H1 (cell line): ENCODE results near the gene ACADVL. TPM values are rescaled to one million over a fixed set of nuclear protein-coding genes. Genes with fewer than 3 reads are reported as not detected.

Experiments used
- CTCF ChIA-PET: fragments of 300-600 bp; sonication (Branson Sonifier 250); formaldehyde crosslinking; loops from one replicate; lab custom pipeline; 2021; ENCODE audit not compliant: partially characterized antibody; lab: Charles Lee
- POLR2A ChIA-PET: fragments of 300-600 bp; sonication (Branson Sonifier 250); formaldehyde crosslinking; loops from one replicate; lab custom pipeline; 2021; ENCODE audit warnings: inconsistent platforms; ENCODE audit not compliant: partially characterized antibody; lab: Charles Lee
- DNase-seq, 2 experiments: peaks; one replicate each; pipeline versions ENCODE4 v3.0.0 to v3.0.0-alpha.2; 2010 to 2022; ENCODE audit warnings: low spot score in 2 of 2, low read depth in 1 of 2, mixed read lengths in 1 of 2
- FAIRE-seq: peaks from 2 replicates; lab custom pipeline; 2011; peaks lifted over from hg19 to GRCh38; lab: Jason Lieb, UNC
- H2AFZ ChIP-seq: 2 replicates; pipeline ENCODE4 v1.8.1; 2012; ENCODE audit warnings: low read length, inconsistent platforms
- H2AK5ac ChIP-seq: 2 replicates; pipeline ENCODE4 v1.6.1; 2013; ENCODE audit warnings: low read depth, low read length
- H2BK120ac ChIP-seq: replicated peaks from 2 replicates; pipeline ENCODE3; 2013; ENCODE audit warnings: low read depth, low read length, inconsistent platforms
- H2BK12ac ChIP-seq: 2 replicates; pipeline ENCODE4 v1.6.1; 2013; ENCODE audit warnings: low read depth, low read length
- H2BK15ac ChIP-seq: 2 replicates; pipeline ENCODE4 v1.6.1; 2013; ENCODE audit warnings: low read length
- H2BK20ac ChIP-seq: 2 replicates; pipeline ENCODE4 v1.6.1; 2013; ENCODE audit warnings: low read length
- H2BK5ac ChIP-seq: 2 replicates; pipeline ENCODE4 v1.6.1; 2013; ENCODE audit warnings: low read depth, low read length
- H3K14ac ChIP-seq: 2 replicates; pipeline ENCODE4 v1.6.1; 2013; ENCODE audit warnings: inconsistent platforms; ENCODE audit not compliant: insufficient read length
- H3K18ac ChIP-seq: 2 replicates; pipeline ENCODE4 v1.6.1; 2013; ENCODE audit warnings: low read length; ENCODE audit errors: extremely low read depth
- H3K23ac ChIP-seq: 2 replicates; pipeline ENCODE4 v1.6.1; 2013; ENCODE audit warnings: inconsistent platforms; ENCODE audit not compliant: insufficient read length
- H3K23me2 ChIP-seq: 2 replicates; pipeline ENCODE4 v1.6.1; 2013; ENCODE audit warnings: low read depth, low read length
- H3K27ac ChIP-seq: 2 replicates; pipeline ENCODE4 v1.6.1; 2011; ENCODE audit warnings: low read depth, low read length, inconsistent platforms
- H3K27me3 ChIP-seq, 4 experiments: replicated peaks in 1 of 4; 1 replicate in 1 of 4; 2 replicates in 3 of 4; pipeline versions ENCODE4 v1.6.1 to v1.8.1; 2011 to 2013; ENCODE audit warnings: low read length in 3 of 4, mild to moderate bottlenecking in 3 of 4, inconsistent platforms in 2 of 4, mixed read lengths in 2 of 4, moderate library complexity in 1 of 4; ENCODE audit not compliant: control insufficient read depth in 3 of 4, insufficient read depth in 3 of 4; ENCODE audit errors: extremely low read depth in 1 of 4
- H3K36me3 ChIP-seq, 4 experiments: 2 replicates each; pipeline versions ENCODE4 v1.6.1 to v1.8.1; 2011 to 2013; ENCODE audit warnings: mild to moderate bottlenecking in 4 of 4, low read length in 3 of 4, moderate library complexity in 2 of 4, control low read depth in 1 of 4, inconsistent platforms in 1 of 4; ENCODE audit not compliant: insufficient read depth in 4 of 4, control insufficient read depth in 2 of 4
- H3K4ac ChIP-seq: replicated peaks from 2 replicates; pipeline ENCODE3; 2013; ENCODE audit warnings: low read length, low read depth, mixed read lengths, inconsistent platforms; ENCODE audit not compliant: insufficient read length
- H3K4me1 ChIP-seq, 4 experiments: replicated peaks in 1 of 4; 1 replicate in 1 of 4; 2 replicates in 3 of 4; pipeline versions ENCODE4 v1.6.1 to v1.8.1; 2011 to 2013; ENCODE audit warnings: low read length in 3 of 4, inconsistent platforms in 2 of 4, mixed read lengths in 1 of 4; ENCODE audit not compliant: insufficient read depth in 4 of 4, control insufficient read depth in 3 of 4
- H3K4me2 ChIP-seq, 2 experiments: 2 replicates each; pipeline versions ENCODE4 v1.6.1 to v1.8.1; 2011 to 2013; ENCODE audit warnings: low read depth in 2 of 2, low read length in 2 of 2, control low read depth in 1 of 2, inconsistent platforms in 1 of 2, mild to moderate bottlenecking in 1 of 2; ENCODE audit not compliant: insufficient read depth in 1 of 2
- H3K4me3 ChIP-seq, 4 experiments: fragments of 200-600, 300-600 bp in 1 of 4; sonication (generic), shearing (Covaris generic), sonication (Bioruptor Twin) in 1 of 4; 2 replicates each; pipeline versions ENCODE4 v1.5.1 to v1.8.1; 2011 to 2016; ENCODE audit warnings: low read length in 4 of 4, low read depth in 3 of 4, control low read depth in 2 of 4, inconsistent platforms in 2 of 4, mild to moderate bottlenecking in 2 of 4, mixed read lengths in 1 of 4, moderate library complexity in 1 of 4; ENCODE audit not compliant: insufficient read depth in 2 of 4; ENCODE audit errors: extremely low read depth in 1 of 4
- H3K56ac ChIP-seq: replicated peaks from 2 replicates; pipeline ENCODE3; 2013; ENCODE audit warnings: low read depth, mild to moderate bottlenecking, mixed read lengths, low read length, inconsistent platforms; ENCODE audit not compliant: insufficient read length
- H3K79me1 ChIP-seq: 2 replicates; pipeline ENCODE4 v1.6.1; 2013; ENCODE audit warnings: low read depth, low read length, control low read depth
- H3K79me2 ChIP-seq, 2 experiments: 2 replicates each; pipeline versions ENCODE4 v1.6.1 to v1.8.1; 2012 to 2013; ENCODE audit warnings: low read length in 2 of 2, mild to moderate bottlenecking in 2 of 2, inconsistent platforms in 1 of 2; ENCODE audit not compliant: insufficient read depth in 2 of 2, control insufficient read depth in 1 of 2
- H3K9ac ChIP-seq, 4 experiments: replicated peaks in 1 of 4; 1 replicate in 1 of 4; 2 replicates in 3 of 4; pipeline versions ENCODE4 v1.6.1 to v1.8.1; 2011 to 2013; ENCODE audit warnings: low read depth in 3 of 4, low read length in 3 of 4, control low read depth in 2 of 4, mild to moderate bottlenecking in 2 of 4, moderate library complexity in 2 of 4, inconsistent platforms in 1 of 4; ENCODE audit errors: extremely low read depth in 1 of 4
- H3K9me3 ChIP-seq, 2 experiments: 2 replicates each; pipeline versions ENCODE4 v1.6.1 to v1.8.1; 2012 to 2013; ENCODE audit warnings: mild to moderate bottlenecking in 2 of 2, moderate library complexity in 2 of 2, control low read depth in 1 of 2, inconsistent platforms in 1 of 2, low read depth in 1 of 2, low read length in 1 of 2, mixed read lengths in 1 of 2; ENCODE audit not compliant: insufficient read depth in 2 of 2
- H4K20me1 ChIP-seq, 2 experiments: replicated peaks in 1 of 2; 2 replicates each; pipeline versions ENCODE3 to v1.8.1; 2011 to 2013; ENCODE audit warnings: inconsistent platforms in 2 of 2, low read length in 2 of 2, mild to moderate bottlenecking in 1 of 2; ENCODE audit not compliant: insufficient read depth in 2 of 2, control insufficient read depth in 1 of 2
- H4K5ac ChIP-seq: 2 replicates; pipeline ENCODE4 v1.6.1; 2013; ENCODE audit warnings: low read length, low read depth, mixed read lengths, inconsistent platforms; ENCODE audit not compliant: insufficient read length
- H4K8ac ChIP-seq: 2 replicates; pipeline ENCODE4 v1.8.0; 2013; ENCODE audit warnings: mild to moderate bottlenecking, moderate library complexity, low read length, inconsistent platforms; ENCODE audit not compliant: insufficient read depth; ENCODE audit errors: extremely low read depth
- H4K91ac ChIP-seq: replicated peaks from 2 replicates; pipeline ENCODE3; 2013; ENCODE audit warnings: low read length, mixed read lengths, inconsistent platforms; ENCODE audit not compliant: insufficient read length
- BACH1 ChIP-seq: IDR thresholded peaks from 2 replicates; pipeline ENCODE4 v1.6.1; 2012; ENCODE audit warnings: low read length, improper control_type of control experiment
- BRCA1 ChIP-seq: IDR thresholded peaks from 2 replicates; pipeline ENCODE4 v1.6.1; 2012; ENCODE audit warnings: low read depth, low read length, improper control_type of control experiment
- CEBPB ChIP-seq: IDR thresholded peaks from 2 replicates; pipeline ENCODE4 v1.6.1; 2012; ENCODE audit warnings: low read depth, low read length
- EGR1 ChIP-seq: IDR thresholded peaks from 2 replicates; pipeline ENCODE4 v1.6.1; 2011; ENCODE audit warnings: low read depth, low read length, borderline replicate concordance
- FOSL1 ChIP-seq: IDR thresholded peaks from 2 replicates; pipeline ENCODE4 v1.6.1; 2011; ENCODE audit warnings: mild to moderate bottlenecking, low read depth, low read length, moderate library complexity; ENCODE audit not compliant: insufficient read depth
- HDAC2 ChIP-seq, 2 experiments: fragments of 300-600 bp in 1 of 2; sonication (generic) in 1 of 2; IDR thresholded peaks; 2 replicates each; pipeline ENCODE4 v1.6.1; 2011 to 2012; ENCODE audit warnings: low read depth in 2 of 2, low read length in 2 of 2, mild to moderate bottlenecking in 2 of 2, moderate library complexity in 2 of 2, borderline replicate concordance in 1 of 2, inconsistent platforms in 1 of 2
- MAX ChIP-seq: IDR thresholded peaks from 2 replicates; pipeline ENCODE4 v1.6.1; 2012; ENCODE audit warnings: inconsistent platforms
- SP1 ChIP-seq: IDR thresholded peaks from 2 replicates; pipeline ENCODE4 v1.6.1; 2011; ENCODE audit warnings: low read depth, low read length
- SP2 ChIP-seq: IDR thresholded peaks from 2 replicates; pipeline ENCODE4 v1.6.1; 2012; ENCODE audit warnings: mild to moderate bottlenecking, low read length, inconsistent platforms
- SUZ12 ChIP-seq: fragments of 200-600 bp; sonication (generic); IDR thresholded peaks from 2 replicates; pipeline ENCODE4 v1.6.1; 2012; ENCODE audit warnings: mild to moderate bottlenecking, inconsistent platforms, low read length, moderate library complexity, mixed read lengths
- TAF1 ChIP-seq: IDR thresholded peaks from 2 replicates; pipeline ENCODE4 v1.6.1; 2011; ENCODE audit warnings: mild to moderate bottlenecking, low read depth, low read length
- WGBS, 2 experiments: shearing (Covaris generic) in 1 of 2; methylation state at CpG; one replicate each; pipeline versions ENCODE4 v1.1.6 to v1.1.7; 2013 to 2015; ENCODE audit warnings: low lambda C conversion rate in 2 of 2, mixed read lengths in 2 of 2, inconsistent platforms in 1 of 2, low coverage in 1 of 2, missing lambda C conversion rate in 1 of 2; ENCODE audit not compliant: insufficient replicate concordance in 2 of 2, insufficient coverage in 1 of 2, insufficient read length in 1 of 2; ENCODE audit errors: extremely low coverage in 1 of 2, missing lambda C conversion rate in 1 of 2; 5-methylcytosine and 5-hydroxymethylcytosine counted together
- polyA plus RNA-seq, 7 experiments: library from polyadenylated mRNA; depleted of rRNA in 3 of 7; stranded (reverse) in 5 of 7; unstranded in 2 of 7; fragments of >200 nt in 5 of 7; fragments of 200-250 nt in 2 of 7; gene quantifications; 1 replicate in 5 of 7; 2 replicates in 1 of 7; 4 replicates in 1 of 7; pipeline versions ENCODE4 v1.2.1 to v1.2.3, GENCODE V29; 2011 to 2013; ENCODE audit warnings: missing spikeins in 2 of 7, mixed read lengths in 2 of 7
- total RNA-seq: library from RNA; stranded (reverse); fragmentation: NEBNext Ultra II Directional; extraction: Animal tissue kit (Norgen Biotek cat#: 25700); gene quantifications from 2 replicates; pipeline ENCODE4 v1.2.1, GENCODE V29; 2021

Gene ACADVL
- total and polyA plus RNA-seq, 2 of the 8 experiments (the other 6 are each of a cell fraction or from before 2014, with no cell fraction given) = 181 to 231 TPM

- Histone ChIP-seq H2BK120ac (no peak overlapping the region), H3K79me2 (peaks cover 0 to 31% of the 10 kb centered on the region in 2 experiments; a peak in 2 of 4 replicates), H3K4ac (peak overlapping the region; percentile 6), H2BK12ac (peak overlapping the region; percentile 97), H3K4me1 (peaks cover 5 to 15% (median 7%) of the 10 kb centered on the region in 4 experiments; a peak in 6 of 7 replicates), H3K27ac (peak overlapping the region; percentile 82), H4K91ac (peak overlapping the region; percentile 18), H3K79me1 (peaks cover 9% of the 10 kb centered on the region), H3K4me2 (peak overlapping the region; percentile 91 to 97), H3K27me3 (no peaks in the 10 kb centered on the region), H4K8ac (peak overlapping the region; percentile 92), H3K14ac (no peak overlapping the region), H4K5ac (peak overlapping the region; percentile 68), H3K9me3 (no peaks in the 10 kb centered on the region), H3K23ac (no peak overlapping the region), H2BK15ac (peak overlapping the region; percentile 20; the same call in 1 of the 2 replicates), H2BK20ac (0 out of 2 replicates have a peak overlapping the region, but pooled peaks have one; percentile 23), H2BK5ac (peak overlapping the region; percentile 95), H3K9ac (peak overlapping the region; percentile 51 to 73 (median 70)), H2AFZ (no peak overlapping the region; the same call in 1 of the 2 replicates), H3K56ac (peak overlapping the region; percentile 27), H4K20me1 (peaks cover 6 to 11% of the 10 kb centered on the region in 2 experiments), H2AK5ac (no peak overlapping the region; the same call in none of the 2 replicates), H3K4me3 (peak overlapping the region; percentile 93 to 98 (median 96)), H3K23me2 (peaks cover 13% of the 10 kb centered on the region), H3K18ac (peak overlapping the region; percentile 94), H3K36me3 (peaks cover 0 to 22% (median 12%) of the 10 kb centered on the region in 4 experiments; a peak in 5 of 8 replicates)
- ChIA-PET CTCF (interaction anchor here (0.8 to 1.6 kb wide), 5 partner anchors 12 to 33 kb away, joined by 3 to 6 read pairs (median 3); partner anchors contain the start of genes CTDNEP1 and SLC2A4), POLR2A (interaction anchor here (0.6 to 13.7 kb wide), 25 partner anchors 12 to 295 kb away, joined by 3 to 159 read pairs (median 4); partner anchors contain the start of genes ACADVL, CTDNEP1, DLG4 and DVL2)
- FAIRE-seq (no peak), DNase-seq (peak in 1 of 2 experiments; percentile 88)
- 11% methylated on average over 24 of the region's 26 CpGs; no CpG with 5 or more reads in 1 of the 2 experiments for WGBS, 2 experiments
- TF ChIP-seq BACH1 (no peak), SUZ12 (no peak), EGR1 (no peak), HDAC2 (IDR thresholded peaks at IDR 0.05; ENCODE audit: borderline replicate concordance in 1 of 2, low read depth in 2 of 2, low read length in 2 of 2) (no peak), FOSL1 (no peak), BRCA1 (no peak; the same call in 1 of the 2 replicates), CEBPB (no peak), MAX (no peak), SP2 (no peak), TAF1 (peak; percentile 55; the same call in 1 of the 2 replicates), SP1 (peak; percentile 76)
Observed at GRCh38 chr17:7262935-7263800, 43.4 kb downstream of the ACADVL start.
